ENCODE data around the gene ANTXR1.

The ANTXR1 gene

DNA sequence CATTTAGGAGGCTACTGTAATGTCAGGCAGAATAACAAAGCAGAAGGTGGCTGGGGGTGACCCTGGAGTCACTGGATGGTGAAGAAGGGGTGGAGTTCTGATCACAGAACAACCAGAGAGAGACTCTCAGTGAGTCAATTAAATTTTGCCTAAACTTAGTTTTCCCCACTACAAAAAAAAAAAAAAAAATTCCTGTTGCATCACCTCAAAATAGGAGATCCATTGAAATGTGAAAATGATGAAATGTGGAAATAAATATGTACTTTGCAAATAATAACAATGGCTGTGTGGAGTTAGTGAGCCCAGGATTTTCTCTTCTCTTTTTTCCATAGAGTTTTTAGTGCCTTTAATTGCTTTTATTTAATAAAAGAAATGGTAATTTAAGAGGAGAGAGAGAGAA lies 208.5 kb downstream of the ANTXR1 start:
- Histone ChIP-seq H3K9ac (ENCODE audit: low read depth, low read length) (no peak overlapping the region), H3K79me2 (ENCODE audit: insufficient read depth, low read length) (no peaks in the 10 kb centered on the region), H3K27ac (ENCODE audit: low read length) (no peak overlapping the region), H3K4me1 (ENCODE audit: insufficient read depth, low read length) (no peaks in the 10 kb centered on the region), H3K4me2 (ENCODE audit: insufficient read depth, low read length) (no peak overlapping the region), H3K36me3 (ENCODE audit: insufficient read depth, low read length) (no peaks in the 10 kb centered on the region), H3K27me3 (ENCODE audit: insufficient read depth, low read length, poor library complexity) (no peaks in the 10 kb centered on the region), H4K20me1 (ENCODE audit: insufficient read depth, low read length) (no peaks in the 10 kb centered on the region), H2AFZ (ENCODE audit: low read depth, low read length) (no peak overlapping the region), H3K4me3 (ENCODE audit: low read depth in 1 of 2, low read length in 2 of 2) (no peak overlapping the region), H3K9me3 (ENCODE audit: insufficient read depth, low read length, severe bottlenecking) (no peaks in the 10 kb centered on the region)
- TF ChIP-seq, protein P1, sequence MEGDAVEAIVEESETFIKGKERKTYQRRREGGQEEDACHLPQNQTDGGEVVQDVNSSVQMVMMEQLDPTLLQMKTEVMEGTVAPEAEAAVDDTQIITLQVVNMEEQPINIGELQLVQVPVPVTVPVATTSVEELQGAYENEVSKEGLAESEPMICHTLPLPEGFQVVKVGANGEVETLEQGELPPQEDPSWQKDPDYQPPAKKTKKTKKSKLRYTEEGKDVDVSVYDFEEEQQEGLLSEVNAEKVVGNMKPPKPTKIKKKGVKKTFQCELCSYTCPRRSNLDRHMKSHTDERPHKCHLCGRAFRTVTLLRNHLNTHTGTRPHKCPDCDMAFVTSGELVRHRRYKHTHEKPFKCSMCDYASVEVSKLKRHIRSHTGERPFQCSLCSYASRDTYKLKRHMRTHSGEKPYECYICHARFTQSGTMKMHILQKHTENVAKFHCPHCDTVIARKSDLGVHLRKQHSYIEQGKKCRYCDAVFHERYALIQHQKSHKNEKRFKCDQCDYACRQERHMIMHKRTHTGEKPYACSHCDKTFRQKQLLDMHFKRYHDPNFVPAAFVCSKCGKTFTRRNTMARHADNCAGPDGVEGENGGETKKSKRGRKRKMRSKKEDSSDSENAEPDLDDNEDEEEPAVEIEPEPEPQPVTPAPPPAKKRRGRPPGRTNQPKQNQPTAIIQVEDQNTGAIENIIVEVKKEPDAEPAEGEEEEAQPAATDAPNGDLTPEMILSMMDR (IDR thresholded peaks at IDR 0.05; ENCODE audit: borderline replicate concordance, extremely low read depth, low read length, poor library complexity, severe bottlenecking): no peak
- TF ChIP-seq EZH2 (IDR thresholded peaks at IDR 0.05; ENCODE audit: borderline replicate concordance, low read depth, low read length, severe bottlenecking): no peak
- no peak for DNase-seq
- ATAC-seq (ENCODE audit: insufficient read depth, low read depth): no peak

- Histone ChIP-seq H3K4me1 (ENCODE audit: insufficient read depth, low read length) (no peaks in the 10 kb centered on the region), H3K9me3 (ENCODE audit: insufficient read depth, low read length, severe bottlenecking) (no peaks in the 10 kb centered on the region), H3K9ac (ENCODE audit: low read depth, low read length) (no peak overlapping the region), H3K4me2 (ENCODE audit: insufficient read depth, low read length) (no peak overlapping the region), H3K27ac (ENCODE audit: low read length) (no peak overlapping the region), H3K36me3 (ENCODE audit: insufficient read depth, low read length) (no peaks in the 10 kb centered on the region), H3K4me3 (ENCODE audit: low read depth in 1 of 2, low read length in 2 of 2) (no peak overlapping the region), H4K20me1 (ENCODE audit: insufficient read depth, low read length) (no peaks in the 10 kb centered on the region), H2AFZ (ENCODE audit: low read depth, low read length) (no peak overlapping the region), H3K79me2 (ENCODE audit: insufficient read depth, low read length) (no peaks in the 10 kb centered on the region), H3K27me3 (ENCODE audit: insufficient read depth, low read length, poor library complexity) (no peaks in the 10 kb centered on the region)
- ATAC-seq (ENCODE audit: insufficient read depth, low read depth) (no peak), DNase-seq (no peak)
- TF ChIP-seq, protein P1 (IDR thresholded peaks at IDR 0.05; ENCODE audit: borderline replicate concordance, extremely low read depth, low read length, poor library complexity, severe bottlenecking): no peak
- no peak for TF ChIP-seq EZH2 (IDR thresholded peaks at IDR 0.05; ENCODE audit: borderline replicate concordance, low read depth, low read length, severe bottlenecking)
These were observed 209.2 kb downstream of the ANTXR1 start for GRCh38 chr2:69221960-69222751.

DNA sequence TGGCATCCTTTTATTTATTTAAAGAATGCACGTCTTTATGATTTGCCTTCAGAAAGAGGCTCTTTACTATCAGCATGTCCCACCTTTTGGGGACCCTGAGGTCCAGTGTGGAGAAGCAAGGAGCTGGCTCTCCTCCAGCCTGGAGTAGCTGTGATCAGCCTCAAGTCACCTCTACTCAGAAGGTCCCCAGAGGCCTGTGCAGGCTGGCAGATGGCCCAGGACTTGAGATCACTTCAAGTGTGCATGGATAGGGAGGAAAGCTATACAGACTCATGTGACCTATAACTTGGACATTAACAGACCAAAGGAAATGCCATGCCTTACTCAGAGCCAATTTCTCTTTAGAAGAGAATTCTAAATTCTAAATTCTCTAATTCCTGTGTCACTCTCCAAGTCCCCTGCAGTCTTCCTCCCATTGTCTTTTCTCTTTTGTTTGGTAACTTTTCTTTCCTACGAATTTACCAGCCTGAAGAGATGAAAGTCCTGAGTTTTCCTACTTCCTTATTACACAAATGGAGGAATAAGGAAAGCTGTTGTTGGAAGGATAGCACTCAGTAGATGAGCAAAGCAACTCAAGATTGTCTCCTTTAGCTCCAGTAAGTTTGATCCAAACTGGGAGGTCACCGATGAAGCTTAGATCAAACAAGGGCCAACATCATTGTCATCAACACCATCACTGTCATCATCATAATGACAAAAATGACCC lies 210.1 kb downstream of the ANTXR1 start:
- Histone ChIP-seq H3K4me1 (ENCODE audit: insufficient read depth, low read length) (no peaks in the 10 kb centered on the region), H3K9ac (ENCODE audit: low read depth, low read length) (no peak overlapping the region), H3K9me3 (ENCODE audit: insufficient read depth, low read length, severe bottlenecking) (no peaks in the 10 kb centered on the region), H3K27ac (ENCODE audit: low read length) (no peak overlapping the region), H2AFZ (ENCODE audit: low read depth, low read length) (no peak overlapping the region), H3K4me2 (ENCODE audit: insufficient read depth, low read length) (no peak overlapping the region), H3K4me3 (ENCODE audit: low read depth in 1 of 2, low read length in 2 of 2) (no peak overlapping the region), H4K20me1 (ENCODE audit: insufficient read depth, low read length) (no peaks in the 10 kb centered on the region), H3K36me3 (ENCODE audit: insufficient read depth, low read length) (no peaks in the 10 kb centered on the region), H3K79me2 (ENCODE audit: insufficient read depth, low read length) (no peaks in the 10 kb centered on the region), H3K27me3 (ENCODE audit: insufficient read depth, low read length, poor library complexity) (no peaks in the 10 kb centered on the region)
- DNase-seq: no peak
- no peak for TF ChIP-seq EZH2 (IDR thresholded peaks at IDR 0.05; ENCODE audit: borderline replicate concordance, low read depth, low read length, severe bottlenecking)
- TF ChIP-seq, protein P1 (IDR thresholded peaks at IDR 0.05; ENCODE audit: borderline replicate concordance, extremely low read depth, low read length, poor library complexity, severe bottlenecking): no peak
- no peak for ATAC-seq (ENCODE audit: insufficient read depth, low read depth)

Data from DND-41 (cell line).